GM18508 (cell line): ENCODE measurements around the gene TNRC6B.
"Not testable (repeated sequence)": the region's sequence is repeated elsewhere in the genome, so short reads cannot be mapped to it uniquely, and the experiment has no call there.

Experiments
- ATAC-seq: cut with Tn5 transposase; IDR thresholded peaks from one replicate; pipeline ENCODE4 v1.9.1; 2021; ENCODE audit warnings: moderate number of reproducible peaks; ENCODE audit not compliant: insufficient read depth, unreplicated experiment

TNRC6B gene

DNA sequence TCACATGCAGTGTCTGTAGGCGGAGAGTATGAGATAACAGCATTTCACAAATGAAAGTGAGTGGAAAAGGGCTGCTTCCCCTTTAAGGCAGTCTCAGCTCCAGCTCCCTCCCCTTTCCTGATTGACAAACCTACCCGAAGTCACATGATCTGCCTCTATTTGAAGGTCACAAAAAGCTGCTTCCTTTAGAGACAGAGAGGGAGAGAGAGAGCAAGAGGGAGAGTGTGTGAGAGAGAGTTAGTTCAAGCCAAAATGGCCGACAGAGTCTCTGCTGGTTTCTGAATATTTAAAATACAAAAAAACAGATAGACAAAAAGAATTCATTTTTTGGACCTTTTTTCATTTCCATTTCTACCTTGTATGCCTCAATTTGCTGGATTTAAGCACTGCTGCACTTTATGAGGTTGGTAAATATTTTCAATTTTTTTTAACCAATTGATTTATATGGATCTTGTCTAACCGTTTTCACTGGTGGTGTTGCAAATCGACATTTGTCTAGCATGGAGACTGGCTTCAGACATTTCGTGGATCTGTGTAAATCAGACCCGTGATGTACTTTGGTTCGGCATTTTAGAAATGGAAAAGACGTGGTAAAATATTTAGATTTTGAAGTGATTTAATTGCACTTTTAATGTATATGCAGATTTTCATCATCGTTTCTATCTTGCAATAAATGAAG, at the start of gene TNRC6B:
Gene TNRC6B, plus strand, starts transcription at position 188 of the 679 bp plus-strand sequence. Its CDS starts 211 bp downstream, at position 399.
- ATAC-seq, result peak; percentile 47

- ATAC-seq, result no peak
These were observed 48.7 kb upstream of the TNRC6B start for GRCh38 chr22:40128989-40129388.

DNA sequence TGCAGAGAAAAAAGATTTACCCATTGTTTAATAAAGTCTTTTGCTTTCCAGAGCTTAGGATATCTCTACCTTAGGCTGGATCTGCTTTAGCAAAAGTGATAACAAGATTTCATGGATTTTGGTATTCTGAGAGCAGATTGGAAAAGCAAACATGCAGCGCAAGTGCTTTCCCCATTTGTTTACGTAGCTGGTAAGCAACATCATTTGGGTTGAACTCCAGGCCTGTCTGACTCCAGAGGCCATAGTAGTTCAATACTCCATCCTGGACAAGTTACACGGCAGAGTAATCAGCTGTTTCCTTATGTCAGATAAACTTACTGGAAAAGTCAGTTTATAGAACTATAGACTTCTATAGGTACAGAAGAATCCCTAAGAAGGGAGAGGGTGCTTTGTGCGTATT, 40.6 kb upstream of the TNRC6B start:
- no peak for ATAC-seq

DNA sequence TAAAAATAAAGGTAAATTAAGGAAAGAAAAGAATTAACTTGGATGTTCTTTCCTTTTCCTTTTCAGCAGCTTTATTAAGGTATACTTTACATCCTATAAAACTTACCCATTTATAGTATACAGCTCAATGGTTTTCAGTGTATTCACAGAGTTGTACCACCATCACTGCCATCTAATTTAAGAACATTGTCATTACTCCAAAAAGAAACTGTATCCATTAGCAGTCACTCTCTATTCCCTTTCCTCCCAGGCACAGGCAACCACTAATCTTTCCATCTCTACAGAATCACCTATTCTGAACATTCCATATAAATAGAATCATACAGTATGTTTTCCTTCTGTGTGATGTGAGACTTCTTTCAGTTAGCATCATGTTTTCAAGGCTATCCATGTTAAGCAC, 38.9 kb upstream of the TNRC6B start:
- no peak for ATAC-seq

GRCh38 chr22:40147388-40148176, 30.1 kb upstream of the TNRC6B start:
- ATAC-seq, result no peak

DNA sequence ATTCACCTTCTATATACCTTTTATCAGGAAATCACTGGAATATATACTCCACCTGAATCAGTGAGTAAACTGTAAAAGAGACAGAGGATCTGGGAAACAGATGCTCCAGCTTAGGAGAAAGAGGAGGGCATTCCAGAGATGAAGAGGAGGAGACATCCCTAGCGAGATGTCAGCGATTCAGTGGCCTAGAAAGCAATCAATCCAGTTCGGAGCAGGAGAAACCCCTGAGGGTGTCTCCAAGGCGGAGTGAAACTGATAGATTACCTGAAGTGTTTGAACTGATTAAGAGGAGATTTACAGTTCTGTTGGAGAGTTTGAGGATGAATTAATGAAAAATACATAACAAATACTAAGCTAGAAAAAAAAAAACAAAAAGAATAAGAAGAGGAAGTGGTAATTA, 24.5 kb upstream of the TNRC6B start:
- ATAC-seq, result no peak

DNA sequence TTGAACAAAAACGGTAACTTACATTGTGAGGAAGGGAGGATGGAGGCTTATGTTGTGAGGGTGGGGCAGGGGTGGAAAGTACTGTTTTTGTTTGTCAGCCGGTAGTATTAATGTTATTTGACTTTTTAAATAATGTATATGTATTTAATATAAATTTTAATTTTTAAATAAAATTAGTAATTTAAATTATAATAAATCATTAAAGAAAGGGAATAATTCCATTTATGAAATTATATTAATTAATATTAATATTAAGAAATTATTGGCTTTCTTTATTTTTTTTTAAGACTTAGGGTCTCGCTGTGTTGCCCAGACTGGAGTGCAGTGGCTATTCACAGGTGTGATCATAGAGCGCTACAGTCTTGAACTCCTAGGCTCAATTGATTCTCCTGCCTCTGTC, 24.0 kb upstream of the TNRC6B start:
- ATAC-seq, result no peak

DNA sequence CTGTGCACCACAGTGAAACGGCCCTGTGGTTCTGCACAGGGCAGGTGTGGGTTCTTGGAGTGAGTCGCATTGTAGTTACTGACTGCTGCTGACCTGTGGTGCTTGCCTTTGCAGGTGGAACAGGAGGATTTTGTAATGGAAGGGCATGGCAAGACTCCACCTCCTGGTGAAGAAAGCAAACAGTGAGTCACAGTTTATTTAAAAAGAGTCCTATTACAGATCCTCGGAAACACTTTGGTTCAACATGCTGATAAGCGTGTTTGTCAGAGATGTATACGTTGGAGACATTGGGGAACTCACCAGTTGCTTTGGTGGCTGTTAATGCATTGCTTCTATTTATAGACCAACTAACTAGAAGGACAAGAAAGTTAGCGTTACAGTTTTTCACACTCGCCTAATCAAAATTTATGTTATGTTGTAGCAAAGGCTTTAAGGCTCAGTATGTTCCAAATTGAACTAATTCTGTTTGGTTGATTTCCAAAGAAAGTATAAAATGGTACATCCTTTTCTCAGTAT, 21.7 kb upstream of the TNRC6B start:
- no peak for ATAC-seq

DNA sequence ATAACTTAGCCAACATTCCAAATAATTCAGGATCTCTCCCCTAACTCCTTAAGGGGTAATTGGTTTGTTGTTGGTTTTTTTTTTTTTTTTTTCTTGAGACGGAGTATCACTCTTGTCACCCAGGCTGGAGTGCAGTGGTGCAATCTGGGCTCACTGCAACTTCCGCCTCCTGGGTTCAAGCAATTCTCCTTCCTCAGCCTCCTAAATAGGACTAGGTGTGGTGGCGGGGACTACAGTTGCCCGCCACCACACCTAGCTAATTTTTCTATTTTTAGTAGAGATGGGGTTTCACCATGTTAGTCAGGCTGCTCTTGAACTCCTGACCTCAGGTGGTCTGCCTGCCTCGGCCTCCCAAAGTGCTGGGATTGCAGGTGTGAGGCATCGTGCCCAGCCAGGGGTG, 21.0 kb upstream of the TNRC6B start:
- ATAC-seq, result not testable (repeated sequence)

- no peak for ATAC-seq
These were observed 20.3 kb upstream of the TNRC6B start for GRCh38 chr22:40157330-40157945.

GRCh38 chr22:40161194-40161593, 16.5 kb upstream of the TNRC6B start:
- no peak for ATAC-seq

DNA sequence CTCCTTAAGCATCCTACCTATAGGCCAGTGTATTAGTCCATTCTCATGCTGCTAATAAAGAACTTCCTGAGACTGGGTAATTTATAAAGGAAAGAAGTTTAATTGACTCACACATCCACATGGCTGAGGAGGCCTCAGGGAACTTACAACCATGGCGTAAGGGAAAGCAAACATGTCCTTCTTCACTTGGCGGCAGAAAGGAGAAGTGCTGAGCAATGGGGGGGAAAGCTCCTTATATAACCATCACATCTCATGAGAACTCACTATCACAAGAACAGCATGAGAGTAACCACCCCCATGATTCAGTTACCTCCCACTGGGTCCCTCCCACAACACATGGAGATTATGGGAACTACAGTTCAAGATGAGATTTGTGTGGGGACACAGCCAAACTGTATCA, 12.2 kb upstream of the TNRC6B start:
- ATAC-seq, result not testable (repeated sequence)

DNA sequence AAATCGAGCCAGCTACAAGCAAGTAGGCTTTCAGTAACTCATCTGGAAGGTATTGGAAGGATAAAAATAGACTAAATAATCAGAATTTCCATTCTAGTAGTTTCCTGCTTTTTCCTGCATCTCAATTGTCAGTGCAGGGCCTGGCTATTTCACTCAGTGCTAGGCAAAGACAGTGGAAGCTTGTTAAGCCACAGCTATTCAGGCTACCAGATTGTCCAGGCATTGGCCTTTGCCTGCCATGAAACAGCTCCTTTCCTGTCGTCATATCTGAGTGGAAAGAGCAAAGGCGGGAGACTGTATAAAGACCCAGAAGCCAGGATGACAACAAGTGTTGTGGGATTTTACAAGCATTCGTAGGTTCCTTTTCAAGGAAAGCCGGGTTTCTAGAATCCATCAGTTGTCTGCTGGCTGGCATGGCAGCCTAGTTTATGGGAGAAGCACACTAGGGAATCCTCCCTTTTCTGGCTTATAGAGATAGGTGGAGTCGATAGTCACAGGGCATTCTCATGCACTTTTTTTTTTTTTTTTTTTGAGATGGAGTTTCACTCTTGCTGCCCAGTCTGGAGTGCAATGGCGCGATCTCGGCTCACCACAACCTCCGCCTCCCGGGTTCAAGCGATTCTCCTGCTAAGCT, 2.0 kb upstream of the TNRC6B start:
- ATAC-seq, result no peak

- ATAC-seq, result no peak
These were observed 596 bp upstream of the TNRC6B start for GRCh38 chr22:40176921-40177737.

DNA sequence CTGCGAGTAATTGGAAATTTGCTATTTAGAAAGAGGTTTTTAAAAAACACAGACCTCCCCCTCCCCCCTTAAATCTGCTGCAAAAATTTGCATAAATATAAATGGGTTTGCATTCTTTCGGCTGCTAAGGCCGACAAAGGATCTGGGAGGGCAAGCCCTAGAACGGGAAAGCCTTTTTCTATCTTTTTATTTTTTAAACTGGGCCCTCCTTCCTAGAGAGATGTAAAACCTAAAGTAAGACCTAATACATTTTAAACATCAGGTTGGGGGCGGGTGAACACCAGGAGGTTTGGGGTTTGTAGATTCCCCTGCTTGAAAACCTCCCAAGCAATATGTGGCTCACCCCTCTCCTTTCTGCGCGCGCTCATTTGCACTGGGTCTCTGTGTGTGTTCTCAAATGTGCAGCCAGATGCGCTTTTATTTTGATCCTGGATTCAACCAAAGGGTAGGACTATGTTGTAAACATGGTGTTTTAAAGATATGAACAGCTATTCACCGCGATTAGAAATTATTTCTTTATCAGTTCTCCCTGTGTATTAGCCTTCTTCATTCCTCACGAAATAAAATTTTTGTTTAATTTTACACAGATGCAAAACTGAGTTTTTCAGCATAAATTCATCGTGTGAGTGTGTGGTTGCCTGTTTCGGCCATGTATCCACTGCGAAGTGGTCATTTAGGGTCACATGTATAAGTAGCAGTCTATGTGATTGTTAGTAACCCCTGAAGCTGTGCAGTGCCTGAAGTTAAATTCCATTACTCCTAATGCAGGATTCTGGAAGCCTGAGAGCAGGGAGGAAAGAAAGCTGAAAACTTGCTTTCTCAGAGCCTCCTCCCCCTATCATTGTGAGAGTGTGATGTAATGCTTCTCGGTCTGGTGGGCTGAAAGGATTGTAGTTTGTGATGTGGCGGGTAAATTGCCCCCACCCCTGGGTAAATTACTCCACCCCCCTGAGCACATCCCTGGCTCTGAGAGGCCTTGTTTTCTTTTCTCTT, 988 bp downstream of the TNRC6B start:
- no peak for ATAC-seq

DNA sequence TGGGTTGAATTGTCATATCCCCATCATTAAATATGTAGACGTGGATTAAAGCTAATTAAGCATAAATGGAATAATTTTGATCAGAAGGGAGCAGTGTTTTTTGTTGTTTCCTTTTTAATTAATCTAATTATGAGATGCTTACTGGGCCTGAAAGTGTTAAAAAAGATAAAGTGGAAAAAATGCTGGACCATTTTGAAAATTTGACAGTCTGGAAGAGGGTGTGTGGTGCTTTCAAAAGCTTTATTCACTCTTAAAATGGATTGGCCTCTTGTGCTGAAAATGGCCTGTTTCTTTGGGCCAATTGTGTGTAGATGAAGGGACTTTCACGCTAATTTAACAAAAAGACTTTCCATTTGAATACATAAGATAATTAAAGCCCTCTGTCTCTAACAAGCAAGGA, 1.8 kb downstream of the TNRC6B start:
- ATAC-seq, result no peak

- ATAC-seq, result no peak
These were observed 2.7 kb downstream of the TNRC6B start for GRCh38 chr22:40180403-40180802.

DNA sequence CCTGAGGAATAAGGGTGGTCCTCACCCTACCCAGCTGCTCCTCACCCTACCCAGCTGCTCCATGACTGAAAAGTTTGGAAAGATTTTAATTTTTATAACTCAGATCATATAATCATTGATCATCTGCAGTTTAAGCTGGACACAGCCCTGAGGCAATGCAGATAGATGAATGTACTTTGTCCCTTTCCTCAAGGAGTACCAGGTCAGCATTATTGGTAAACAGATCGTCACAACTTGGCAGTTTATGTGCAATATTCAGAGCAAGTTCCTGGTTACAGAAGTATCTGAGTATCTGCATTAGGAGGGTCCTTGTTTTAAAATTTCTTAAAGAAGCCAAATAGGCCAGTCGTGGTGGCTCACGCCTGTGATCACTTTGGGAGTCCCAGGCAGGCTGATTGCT, 3.6 kb downstream of the TNRC6B start:
- ATAC-seq, result no peak
